Uterus (tissue), 2 donors: Measurements from ENCODE around the gene C19orf33.

Experiments
- POLR2A ChIP-seq, 2 donors: fragments of 450-650 bp; IDR thresholded peaks; one replicate each; pipeline ENCODE4 v1.6.1; 2016; ENCODE audit warnings: antibody characterized with exemption in 2 of 2, mild to moderate bottlenecking in 1 of 2, moderate library complexity in 1 of 2
- TF ChIP-seq, protein P1 (sequence below), 4 experiments: fragments of 200-600 bp in 2 of 4; fragments of 450-650 bp in 2 of 4; sonication (generic) in 2 of 4; IDR thresholded peaks; one replicate each; pipeline ENCODE4 v1.5.1; 2016 to 2019; ENCODE audit warnings: antibody characterized with exemption in 4 of 4, mild to moderate bottlenecking in 2 of 4, moderate library complexity in 1 of 4

DNA sequence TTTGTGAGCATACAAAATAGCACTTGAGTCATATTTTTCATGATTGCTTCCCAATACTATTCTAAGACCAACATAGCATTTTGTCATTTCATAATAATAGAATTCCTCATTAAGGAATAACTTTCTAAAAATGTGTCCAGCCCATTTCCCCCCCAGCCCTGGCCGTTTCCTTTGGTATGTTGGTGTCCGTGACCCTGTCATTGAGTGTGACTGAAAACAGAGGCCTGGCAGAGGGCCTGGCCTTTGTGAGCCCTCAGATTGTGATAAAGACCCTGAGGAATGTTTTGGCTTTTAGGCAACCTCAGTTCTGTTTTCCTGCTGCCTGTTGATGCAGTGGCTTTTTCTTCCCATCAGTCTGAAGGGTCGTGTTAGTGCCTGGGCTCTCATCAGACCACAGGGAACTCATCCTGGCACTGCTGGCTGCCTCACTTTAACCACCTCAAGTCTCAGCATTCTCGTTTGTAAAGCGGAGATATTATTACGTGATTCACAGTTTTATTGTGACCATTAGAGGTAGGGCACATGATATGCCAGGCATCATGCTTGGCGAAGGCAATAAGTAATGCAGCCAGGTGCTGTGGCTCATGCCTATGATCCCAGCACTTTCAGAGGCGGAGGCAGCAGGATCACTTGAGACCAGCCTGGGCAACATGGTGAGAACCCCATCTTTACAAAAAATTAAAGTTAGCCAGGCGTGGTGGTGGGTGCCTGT is 25.9 kb upstream of the C19orf33 start:
- TF ChIP-seq, protein P1, sequence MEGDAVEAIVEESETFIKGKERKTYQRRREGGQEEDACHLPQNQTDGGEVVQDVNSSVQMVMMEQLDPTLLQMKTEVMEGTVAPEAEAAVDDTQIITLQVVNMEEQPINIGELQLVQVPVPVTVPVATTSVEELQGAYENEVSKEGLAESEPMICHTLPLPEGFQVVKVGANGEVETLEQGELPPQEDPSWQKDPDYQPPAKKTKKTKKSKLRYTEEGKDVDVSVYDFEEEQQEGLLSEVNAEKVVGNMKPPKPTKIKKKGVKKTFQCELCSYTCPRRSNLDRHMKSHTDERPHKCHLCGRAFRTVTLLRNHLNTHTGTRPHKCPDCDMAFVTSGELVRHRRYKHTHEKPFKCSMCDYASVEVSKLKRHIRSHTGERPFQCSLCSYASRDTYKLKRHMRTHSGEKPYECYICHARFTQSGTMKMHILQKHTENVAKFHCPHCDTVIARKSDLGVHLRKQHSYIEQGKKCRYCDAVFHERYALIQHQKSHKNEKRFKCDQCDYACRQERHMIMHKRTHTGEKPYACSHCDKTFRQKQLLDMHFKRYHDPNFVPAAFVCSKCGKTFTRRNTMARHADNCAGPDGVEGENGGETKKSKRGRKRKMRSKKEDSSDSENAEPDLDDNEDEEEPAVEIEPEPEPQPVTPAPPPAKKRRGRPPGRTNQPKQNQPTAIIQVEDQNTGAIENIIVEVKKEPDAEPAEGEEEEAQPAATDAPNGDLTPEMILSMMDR (IDR thresholded peaks at IDR 0.05): no peak
- TF ChIP-seq POLR2A (IDR thresholded peaks at IDR 0.05): no peak
